HEK293 (cell line): ENCODE results near the gene AOAH.

Experiments
- CTCF ChIA-PET: fragments of 350-600 bp; formaldehyde crosslinking; extraction: SDS; loops from one replicate; lab custom pipeline; 2021; ENCODE audit warnings: antibody characterized with exemption; lab: Yijun Ruan, JAX
- POLR2A ChIA-PET: fragments of 300-600 bp; formaldehyde crosslinking; extraction: SDS; loops from one replicate; lab custom pipeline; 2020; ENCODE audit warnings: antibody characterized with exemption, inconsistent platforms; lab: Yijun Ruan, JAX
- H3K27ac ChIP-seq: fragments of 200-500 bp; sonication (Bioruptor generic); 2 replicates; pipeline ENCODE4 v1.5.1; 2014; ENCODE audit warnings: low read depth, low read length, control low read depth, inconsistent platforms; ENCODE audit errors: extremely low read depth
- H3K36me3 ChIP-seq, 2 experiments: fragments of 200-500 bp in 1 of 2; sonication (Bioruptor generic) in 1 of 2; 1 replicate in 1 of 2; 2 replicates in 1 of 2; pipeline ENCODE4 v1.5.1; 2014 to 2017; ENCODE audit warnings: inconsistent platforms in 2 of 2, low read length in 2 of 2; ENCODE audit not compliant: control insufficient read depth in 2 of 2, insufficient read depth in 1 of 2
- H3K4me1 ChIP-seq: fragments of 200-500 bp; sonication (Bioruptor generic); 2 replicates; pipeline ENCODE4 v1.5.1; 2014; ENCODE audit warnings: mild to moderate bottlenecking, low read length, inconsistent platforms; ENCODE audit not compliant: control insufficient read depth, insufficient read depth
- H3K4me3 ChIP-seq: 2 replicates; pipeline ENCODE4 v1.5.1; 2011; ENCODE audit warnings: low read depth, mild to moderate bottlenecking, control low read depth, low read length, moderate library complexity
- H3K9me3 ChIP-seq: fragments of 200-500 bp; sonication (Bioruptor generic); 2 replicates; pipeline ENCODE4 v1.5.1; 2014; ENCODE audit warnings: low read depth, low read length, inconsistent platforms; ENCODE audit not compliant: control insufficient read depth, insufficient read depth
- EGR2 ChIP-seq: fragments of 450-650 bp; formaldehyde crosslinking; IDR thresholded peaks from 2 replicates; pipeline ENCODE4 v1.5.1; 2016; ENCODE audit warnings: low read depth, missing biosample characterization, missing genetic modification characterization
- KLF16 ChIP-seq: fragments of 450-650 bp; formaldehyde crosslinking; IDR thresholded peaks from 2 replicates; pipeline ENCODE4 v1.5.1; 2017; ENCODE audit warnings: missing biosample characterization, missing genetic modification characterization
- OVOL3 ChIP-seq: fragments of 450-650 bp; formaldehyde crosslinking; IDR thresholded peaks from 2 replicates; pipeline ENCODE4 v1.5.1; 2016; ENCODE audit warnings: missing biosample characterization, missing genetic modification characterization
- REPIN1 ChIP-seq: fragments of 450-650 bp; formaldehyde crosslinking; IDR thresholded peaks from 2 replicates; pipeline ENCODE4 v1.5.1; 2017; ENCODE audit warnings: missing biosample characterization, missing genetic modification characterization, low read depth
- REST ChIP-seq: fragments of 450-650 bp; formaldehyde crosslinking; IDR thresholded peaks from 2 replicates; pipeline ENCODE4 v1.5.1; 2016; ENCODE audit warnings: missing biosample characterization, missing genetic modification characterization
- ZBTB10 ChIP-seq: fragments of 450-650 bp; formaldehyde crosslinking; IDR thresholded peaks from 2 replicates; pipeline ENCODE4 v1.5.1; 2016; ENCODE audit warnings: missing biosample characterization, missing genetic modification characterization
- ZNF10 ChIP-seq: fragments of 450-650 bp; formaldehyde crosslinking; IDR thresholded peaks from 2 replicates; pipeline ENCODE4 v1.5.1; 2017; ENCODE audit warnings: missing biosample characterization, missing genetic modification characterization
- ZNF132 ChIP-seq: fragments of 450-650 bp; formaldehyde crosslinking; IDR thresholded peaks from 2 replicates; pipeline ENCODE4 v1.5.1; 2017; ENCODE audit warnings: missing biosample characterization, missing genetic modification characterization, borderline replicate concordance
- ZNF148 ChIP-seq: fragments of 450-650 bp; formaldehyde crosslinking; IDR thresholded peaks from 2 replicates; pipeline ENCODE4 v1.5.0; 2017; ENCODE audit warnings: missing biosample characterization, missing genetic modification characterization, borderline replicate concordance
- ZNF354C ChIP-seq: fragments of 450-650 bp; formaldehyde crosslinking; IDR thresholded peaks from 2 replicates; pipeline ENCODE4 v1.5.1; 2016; ENCODE audit warnings: missing biosample characterization, missing genetic modification characterization, low read depth, borderline replicate concordance
- ZNF366 ChIP-seq: fragments of 450-650 bp; formaldehyde crosslinking; conservative IDR thresholded peaks from 2 replicates; pipeline ENCODE4 v1.5.1; 2016; ENCODE audit warnings: missing biosample characterization, missing genetic modification characterization
- ZNF398 ChIP-seq: fragments of 450-650 bp; formaldehyde crosslinking; IDR thresholded peaks from 2 replicates; pipeline ENCODE4 v1.5.1; 2017; ENCODE audit warnings: missing biosample characterization, missing genetic modification characterization
- ZNF426 ChIP-seq: fragments of 450-650 bp; formaldehyde crosslinking; IDR thresholded peaks from 2 replicates; pipeline ENCODE4 v1.5.1; 2017; ENCODE audit warnings: missing biosample characterization, missing genetic modification characterization, mild to moderate bottlenecking, inconsistent platforms, moderate library complexity
- ZNF621 ChIP-seq: fragments of 450-650 bp; formaldehyde crosslinking; IDR thresholded peaks from 2 replicates; pipeline ENCODE4 v1.5.1; 2017; ENCODE audit warnings: missing biosample characterization, missing genetic modification characterization
- ZNF837 ChIP-seq: fragments of 450-650 bp; formaldehyde crosslinking; IDR thresholded peaks from 2 replicates; pipeline ENCODE4 v1.5.1; 2016; ENCODE audit warnings: missing biosample characterization, missing genetic modification characterization
- TF ChIP-seq, protein P1 (sequence below): fragments of 450-650 bp; formaldehyde crosslinking; IDR thresholded peaks from 2 replicates; pipeline ENCODE4 v1.5.1; 2016; ENCODE audit warnings: missing biosample characterization, missing genetic modification characterization

Gene AOAH

DNA sequence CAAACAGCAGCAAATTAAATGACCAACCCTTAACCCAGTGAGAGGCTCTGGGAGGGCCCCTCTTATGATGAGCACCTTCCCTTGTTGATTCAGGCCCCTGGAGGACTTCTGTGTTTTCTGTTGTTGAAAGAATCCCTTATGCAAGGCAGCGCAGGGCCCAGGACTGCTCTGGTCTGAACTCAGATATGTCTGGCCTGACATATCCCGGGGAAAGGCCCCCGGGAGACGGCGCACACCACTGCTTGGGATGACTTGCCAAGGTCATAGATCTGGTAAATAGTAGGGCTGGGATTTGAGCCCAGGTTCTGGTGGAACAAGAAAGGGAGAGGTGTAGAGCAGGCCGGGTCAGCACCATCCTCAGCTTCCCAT is 124.0 kb downstream of the AOAH start (continued):
- TF ChIP-seq ZNF354C (tag by site-specific recombination), result no peak
- no peak for TF ChIP-seq ZNF132 (tag by site-specific recombination)
- TF ChIP-seq EGR2 (tag by site-specific recombination), result no peak
- no peak for TF ChIP-seq ZNF148 (tag by site-specific recombination)
- TF ChIP-seq, protein P1, sequence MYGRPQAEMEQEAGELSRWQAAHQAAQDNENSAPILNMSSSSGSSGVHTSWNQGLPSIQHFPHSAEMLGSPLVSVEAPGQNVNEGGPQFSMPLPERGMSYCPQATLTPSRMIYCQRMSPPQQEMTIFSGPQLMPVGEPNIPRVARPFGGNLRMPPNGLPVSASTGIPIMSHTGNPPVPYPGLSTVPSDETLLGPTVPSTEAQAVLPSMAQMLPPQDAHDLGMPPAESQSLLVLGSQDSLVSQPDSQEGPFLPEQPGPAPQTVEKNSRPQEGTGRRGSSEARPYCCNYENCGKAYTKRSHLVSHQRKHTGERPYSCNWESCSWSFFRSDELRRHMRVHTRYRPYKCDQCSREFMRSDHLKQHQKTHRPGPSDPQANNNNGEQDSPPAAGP, result no peak
- no peak for TF ChIP-seq OVOL3 (tag by site-specific recombination)
- no peak for TF ChIP-seq ZNF621 (tag by site-specific recombination)
- TF ChIP-seq ZNF10 (tag by site-specific recombination), result no peak
- TF ChIP-seq ZNF398 (tag by site-specific recombination), result no peak
- no peak for TF ChIP-seq ZNF837 (tag by site-specific recombination)
- TF ChIP-seq KLF16, result no peak
- TF ChIP-seq ZBTB10 (tag by site-specific recombination), result no peak

DNA sequence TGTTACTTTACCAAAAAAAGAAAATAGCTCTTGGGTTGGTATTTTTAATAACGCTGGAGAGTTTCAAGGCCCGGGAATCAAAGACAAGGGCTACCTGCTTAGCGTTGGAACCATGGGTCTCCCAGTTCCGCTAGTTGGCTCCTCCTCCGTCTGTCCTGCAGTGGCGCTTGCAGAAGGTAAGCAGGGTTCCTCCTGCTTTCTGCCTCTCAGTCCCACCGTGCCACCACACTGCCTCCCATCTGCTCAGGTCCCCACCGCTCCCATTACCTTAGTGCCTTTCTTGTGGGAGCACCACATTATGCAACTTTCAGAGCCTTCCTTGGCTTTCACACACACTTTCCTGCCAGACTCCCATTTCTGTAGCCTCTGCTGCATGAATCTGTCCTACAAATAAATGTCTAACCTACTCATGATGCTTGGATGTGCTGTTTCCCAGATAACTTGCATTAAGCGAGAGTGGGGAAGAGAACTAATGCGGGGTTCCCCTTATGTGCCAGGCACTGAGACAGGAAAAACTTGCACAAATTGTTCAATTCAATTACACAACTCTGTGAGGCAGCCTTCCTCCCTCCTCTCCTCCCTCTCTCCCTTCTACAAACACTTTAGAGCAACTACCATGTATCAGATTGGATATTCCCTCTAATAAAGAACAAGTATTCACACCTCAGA is 124.5 kb downstream of the AOAH start:
- no peak overlapping the region for H3K4me3 ChIP-seq
- no peak overlapping the region for H3K27ac ChIP-seq
- no peaks in the 10 kb centered on the region for H3K36me3 ChIP-seq
- CTCF ChIA-PET, result no interaction called here
- POLR2A ChIA-PET, result no interaction called here
- H3K9me3 ChIP-seq, result no peaks in the 10 kb centered on the region
- TF ChIP-seq REPIN1 (tag by site-specific recombination), result no peak
- no peak for TF ChIP-seq ZNF426
- H3K4me1 ChIP-seq, result no peaks in the 10 kb centered on the region

DNA sequence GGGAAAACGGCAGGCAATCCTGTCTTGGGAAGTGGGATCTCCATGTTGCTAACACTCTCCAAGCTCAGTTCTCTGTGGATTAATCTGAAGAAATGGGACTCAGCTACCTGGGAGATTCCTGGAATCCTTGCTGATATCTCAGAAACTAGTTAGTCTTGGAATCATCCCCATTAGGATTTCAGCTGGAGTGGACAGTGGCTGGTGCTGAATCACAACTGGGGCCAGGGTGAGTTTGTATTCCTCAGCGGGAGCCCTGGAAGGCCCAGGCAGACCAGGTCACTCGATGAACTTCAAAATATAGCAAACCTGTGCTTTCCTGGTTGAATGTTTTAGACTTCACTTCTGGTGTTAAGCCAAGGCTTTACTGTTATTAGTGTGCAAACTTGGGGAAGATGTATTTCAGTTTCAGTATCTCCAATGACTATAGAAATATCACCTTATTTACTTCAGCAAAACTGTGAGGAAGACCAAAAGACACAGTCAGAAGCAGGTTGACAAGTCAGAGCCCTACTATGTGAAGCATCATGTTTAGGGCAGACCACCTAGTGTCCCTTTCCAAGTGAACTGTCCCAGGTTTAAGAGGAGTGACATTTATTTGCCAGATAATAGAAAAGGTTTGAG is 126.1 kb downstream of the AOAH start:
- H3K9me3 ChIP-seq, result no peaks in the 10 kb centered on the region
- POLR2A ChIA-PET, result no interaction called here
- H3K4me1 ChIP-seq, result no peaks in the 10 kb centered on the region
- no peak overlapping the region for H3K4me3 ChIP-seq
- no peaks in the 10 kb centered on the region for H3K36me3 ChIP-seq
- H3K27ac ChIP-seq, result no peak overlapping the region
- TF ChIP-seq REST (tag by site-specific recombination) (peak; percentile 65), ZNF366 (tag by site-specific recombination) (no peak)
- CTCF ChIA-PET, result no interaction called here
